Measurements from ENCODE around the gene OR5H14. TPM values are rescaled to one million over a fixed set of nuclear protein-coding genes. Genes with fewer than 3 reads are reported as not detected.

OR5H14 gene
- total and polyA plus RNA-seq, 10 of the 15 experiments (the other 5 are each of a cell fraction or from before 2014, with no cell fraction given): not detected

DNA sequence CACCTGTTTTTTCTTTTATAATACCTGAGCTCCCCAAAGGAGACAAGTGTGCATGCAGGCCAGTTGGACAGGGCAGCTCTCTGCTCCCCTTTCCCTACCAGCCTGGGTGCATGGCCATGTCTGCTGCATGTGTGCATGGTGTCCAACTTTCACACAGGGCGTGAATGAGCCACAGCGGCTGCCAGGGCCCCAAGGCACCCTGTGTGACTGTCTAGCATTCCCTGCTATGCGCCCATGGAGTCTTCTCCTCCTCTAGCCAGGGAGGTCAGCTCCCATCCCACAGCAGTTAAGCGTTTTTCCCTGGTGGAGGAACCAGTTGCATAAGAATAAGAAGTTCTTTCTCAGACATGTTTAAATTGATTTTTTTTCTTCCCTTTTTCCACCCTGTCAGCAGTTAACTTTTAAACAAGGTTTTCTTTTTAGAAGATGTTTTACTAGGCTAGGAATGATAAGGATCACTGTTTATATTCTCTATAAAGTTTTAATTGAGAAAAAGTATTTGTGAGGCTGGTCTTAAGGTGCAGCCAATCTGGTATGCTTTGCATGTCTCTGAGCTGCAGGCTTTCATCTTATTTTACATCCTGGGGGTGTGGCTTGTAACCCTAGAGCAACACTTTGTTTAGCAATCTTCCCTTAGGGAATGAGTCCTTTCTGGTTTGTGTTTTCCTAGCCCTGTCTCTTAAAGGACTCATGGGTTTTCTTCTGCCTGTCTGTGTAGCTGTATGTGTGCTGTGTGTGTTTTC lies 37.3 kb upstream of the OR5H14 start (continued):
- no peak for TF ChIP-seq ZBTB4 (CRISPR knock-in tag; IDR thresholded peaks at IDR 0.05)
- no peak for TF ChIP-seq BRCA1 (IDR thresholded peaks at IDR 0.05; ENCODE audit: low read depth, low read length)
- TF ChIP-seq ZSCAN29 (IDR thresholded peaks at IDR 0.05): no peak
- TF ChIP-seq BHLHE40 (IDR thresholded peaks at IDR 0.05; ENCODE audit: borderline replicate concordance in 1 of 2, low read depth in 2 of 2, low read length in 1 of 2): no peak
- TF ChIP-seq RAD51 (IDR thresholded peaks at IDR 0.05): no peak
- TF ChIP-seq, protein P1, sequence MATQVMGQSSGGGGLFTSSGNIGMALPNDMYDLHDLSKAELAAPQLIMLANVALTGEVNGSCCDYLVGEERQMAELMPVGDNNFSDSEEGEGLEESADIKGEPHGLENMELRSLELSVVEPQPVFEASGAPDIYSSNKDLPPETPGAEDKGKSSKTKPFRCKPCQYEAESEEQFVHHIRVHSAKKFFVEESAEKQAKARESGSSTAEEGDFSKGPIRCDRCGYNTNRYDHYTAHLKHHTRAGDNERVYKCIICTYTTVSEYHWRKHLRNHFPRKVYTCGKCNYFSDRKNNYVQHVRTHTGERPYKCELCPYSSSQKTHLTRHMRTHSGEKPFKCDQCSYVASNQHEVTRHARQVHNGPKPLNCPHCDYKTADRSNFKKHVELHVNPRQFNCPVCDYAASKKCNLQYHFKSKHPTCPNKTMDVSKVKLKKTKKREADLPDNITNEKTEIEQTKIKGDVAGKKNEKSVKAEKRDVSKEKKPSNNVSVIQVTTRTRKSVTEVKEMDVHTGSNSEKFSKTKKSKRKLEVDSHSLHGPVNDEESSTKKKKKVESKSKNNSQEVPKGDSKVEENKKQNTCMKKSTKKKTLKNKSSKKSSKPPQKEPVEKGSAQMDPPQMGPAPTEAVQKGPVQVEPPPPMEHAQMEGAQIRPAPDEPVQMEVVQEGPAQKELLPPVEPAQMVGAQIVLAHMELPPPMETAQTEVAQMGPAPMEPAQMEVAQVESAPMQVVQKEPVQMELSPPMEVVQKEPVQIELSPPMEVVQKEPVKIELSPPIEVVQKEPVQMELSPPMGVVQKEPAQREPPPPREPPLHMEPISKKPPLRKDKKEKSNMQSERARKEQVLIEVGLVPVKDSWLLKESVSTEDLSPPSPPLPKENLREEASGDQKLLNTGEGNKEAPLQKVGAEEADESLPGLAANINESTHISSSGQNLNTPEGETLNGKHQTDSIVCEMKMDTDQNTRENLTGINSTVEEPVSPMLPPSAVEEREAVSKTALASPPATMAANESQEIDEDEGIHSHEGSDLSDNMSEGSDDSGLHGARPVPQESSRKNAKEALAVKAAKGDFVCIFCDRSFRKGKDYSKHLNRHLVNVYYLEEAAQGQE (IDR thresholded peaks at IDR 0.05; ENCODE audit: low read depth, low read length): no peak

All from GM12878 (cell line).